SW 1271 (cell line): Measurements from ENCODE around the gene ZDHHC12.

Experiments
- DNase-seq, 2 experiments: peaks; one replicate each; lab custom pipeline; 2025; lab: John Stamatoyannopoulos, UW

Gene ZDHHC12

DNA sequence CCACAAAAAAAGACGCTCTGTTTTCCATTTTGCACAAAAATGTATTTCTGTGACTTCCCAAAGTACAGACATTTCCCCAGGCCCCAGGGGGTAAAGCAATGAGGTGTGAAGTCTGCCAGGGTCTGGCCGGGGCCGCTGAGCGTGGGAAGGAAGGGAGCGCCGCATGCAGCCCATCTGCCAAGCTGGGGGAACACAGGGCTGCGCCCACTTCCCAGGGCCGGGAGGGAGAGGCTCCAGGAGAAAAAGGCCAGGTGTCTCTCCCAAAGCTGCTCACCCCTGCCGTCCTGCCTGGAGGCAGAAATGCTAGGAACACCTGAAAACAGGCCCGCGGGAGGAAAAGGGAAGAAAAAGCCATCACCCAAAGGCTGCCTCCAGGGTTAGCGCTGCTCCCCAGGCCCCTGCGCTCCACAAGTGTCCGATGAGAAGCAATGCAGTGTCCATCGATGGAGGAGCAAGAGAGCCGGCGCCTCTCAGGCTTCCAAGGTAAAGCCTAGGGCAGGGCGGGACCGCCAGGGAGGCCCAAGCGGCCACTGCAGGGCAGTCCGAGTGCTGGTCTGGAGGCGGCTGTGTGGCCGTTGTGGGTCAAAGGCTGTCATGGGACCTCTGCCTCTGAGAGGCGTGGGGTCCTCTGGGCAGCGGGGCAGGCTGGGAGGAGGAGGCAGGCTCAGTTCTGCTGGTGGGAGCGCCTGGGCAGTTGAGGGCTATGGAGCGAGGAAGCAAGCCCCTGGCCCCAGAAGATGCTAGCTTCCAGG, 6.0 kb upstream of the ZDHHC12 start:
- DNase-seq: no peak

DNA sequence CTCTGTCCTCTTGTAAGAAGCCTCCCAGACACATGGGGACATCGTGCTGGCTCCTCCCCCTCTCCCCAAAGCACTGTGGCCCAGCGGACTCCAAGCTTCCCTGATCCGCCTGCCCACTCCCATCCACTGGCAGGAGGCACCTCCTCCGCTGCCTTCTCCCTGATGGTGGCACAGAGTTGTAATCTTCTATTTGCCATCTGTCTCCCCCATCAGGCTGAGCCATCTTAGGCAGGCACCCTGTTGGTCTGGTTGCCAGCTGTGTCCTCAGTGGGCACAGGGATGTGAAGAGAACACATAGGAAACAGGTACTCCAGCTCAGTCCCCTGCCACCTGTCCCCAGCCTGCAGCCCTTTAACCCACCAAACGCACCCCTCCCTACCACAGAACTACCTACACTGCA, 5.4 kb upstream of the ZDHHC12 start:
- DNase-seq: no peak

DNA sequence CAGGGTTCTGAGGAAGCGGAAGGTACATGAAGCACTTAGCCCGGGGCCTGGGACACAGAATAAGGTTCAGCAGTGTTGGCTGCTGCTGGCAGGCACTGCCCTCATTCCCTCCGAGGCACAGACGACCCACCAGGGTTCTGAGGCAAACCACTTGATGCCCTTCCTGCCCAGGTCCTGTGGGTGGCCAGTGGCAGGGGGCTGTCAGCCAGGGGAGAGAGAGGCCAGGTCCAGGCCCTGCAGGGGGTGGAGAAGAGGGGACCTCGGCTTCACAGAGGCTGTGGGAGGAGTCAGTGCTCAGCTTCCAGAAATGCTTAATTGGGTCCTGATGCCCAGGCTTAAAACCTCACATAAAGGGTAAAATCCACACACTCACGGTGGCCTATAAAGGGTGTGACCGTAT, 4.4 kb upstream of the ZDHHC12 start:
- no peak for DNase-seq

DNA sequence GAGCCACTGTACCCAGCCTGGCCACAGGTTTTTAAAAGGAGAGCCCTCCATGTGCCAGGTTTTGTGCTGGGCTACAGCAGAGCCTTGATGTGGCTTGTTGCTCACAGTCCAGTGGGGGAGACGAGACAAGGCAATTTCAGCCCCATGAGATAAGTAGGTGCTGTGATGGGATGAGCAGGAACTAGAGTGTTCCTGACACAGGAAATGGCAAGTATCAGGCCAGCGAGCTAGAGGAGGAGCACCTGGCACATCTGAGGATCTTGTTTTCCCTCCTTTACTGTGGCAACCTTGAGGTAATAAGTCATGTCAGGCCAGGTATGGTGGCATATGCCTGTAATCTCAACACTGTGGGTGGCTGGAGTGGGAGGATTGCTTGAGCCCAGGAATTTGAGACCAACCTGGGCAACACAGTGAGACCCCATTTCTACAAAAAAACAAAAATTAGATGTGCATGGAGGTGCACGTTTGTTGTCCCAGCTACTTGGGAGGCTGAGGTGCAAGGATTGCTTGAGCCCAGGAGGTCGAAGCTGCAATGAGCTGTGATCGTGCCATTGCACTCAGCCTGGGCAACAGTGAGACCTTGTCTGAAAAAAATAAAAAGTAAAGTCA, 3.8 kb upstream of the ZDHHC12 start:
- no peak for DNase-seq

DNA sequence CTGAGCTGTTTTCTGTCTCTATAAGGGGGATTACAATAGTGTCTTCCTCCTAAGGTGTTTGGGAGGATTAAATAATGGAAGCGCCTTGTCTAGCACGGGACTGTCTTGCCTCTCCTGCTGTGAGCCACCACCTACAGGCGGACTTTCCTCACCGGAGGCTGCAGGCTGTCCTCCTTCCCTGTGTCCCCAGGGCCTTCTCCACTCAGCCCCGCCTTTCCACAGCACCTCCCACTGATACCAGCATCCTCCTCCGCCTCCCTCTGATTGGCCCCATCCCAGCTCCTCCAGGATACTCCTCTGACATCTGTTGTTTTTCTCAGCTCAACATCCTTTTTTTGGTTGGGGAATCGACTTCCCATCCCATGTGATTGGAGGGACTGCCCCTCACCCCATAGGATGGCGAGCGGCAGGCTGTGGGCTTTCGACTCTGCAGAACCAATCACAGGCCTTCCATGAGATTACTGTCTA, 851 bp upstream of the ZDHHC12 start:
- peak; percentile 39 to 72 for DNase-seq

DNA sequence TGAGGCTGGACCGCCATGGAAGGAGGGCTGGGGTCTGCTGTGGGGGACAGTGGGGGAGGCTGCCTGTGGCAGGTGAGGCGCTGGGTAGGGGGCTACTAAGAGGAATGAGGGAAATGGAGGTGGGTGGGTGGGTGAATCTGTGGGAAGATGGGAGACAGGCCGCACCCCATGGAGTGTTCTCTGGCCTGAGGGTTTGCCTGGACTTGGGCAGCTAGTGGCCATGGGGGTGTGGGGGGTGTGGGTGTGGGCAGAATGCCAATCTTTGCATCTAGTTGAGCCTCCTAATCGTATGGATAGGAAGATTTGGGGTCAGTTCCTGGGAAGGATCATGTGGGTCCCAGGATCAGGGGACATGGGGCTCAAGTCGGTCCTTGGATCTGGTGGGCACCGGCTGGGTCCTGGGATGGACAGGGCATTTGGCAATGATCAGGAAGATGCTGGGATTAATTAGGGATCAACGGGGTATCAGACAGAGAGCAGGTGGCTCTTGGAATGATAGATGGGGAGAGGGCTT, 518 bp downstream of the ZDHHC12 start:
- DNase-seq: no peak

DNA sequence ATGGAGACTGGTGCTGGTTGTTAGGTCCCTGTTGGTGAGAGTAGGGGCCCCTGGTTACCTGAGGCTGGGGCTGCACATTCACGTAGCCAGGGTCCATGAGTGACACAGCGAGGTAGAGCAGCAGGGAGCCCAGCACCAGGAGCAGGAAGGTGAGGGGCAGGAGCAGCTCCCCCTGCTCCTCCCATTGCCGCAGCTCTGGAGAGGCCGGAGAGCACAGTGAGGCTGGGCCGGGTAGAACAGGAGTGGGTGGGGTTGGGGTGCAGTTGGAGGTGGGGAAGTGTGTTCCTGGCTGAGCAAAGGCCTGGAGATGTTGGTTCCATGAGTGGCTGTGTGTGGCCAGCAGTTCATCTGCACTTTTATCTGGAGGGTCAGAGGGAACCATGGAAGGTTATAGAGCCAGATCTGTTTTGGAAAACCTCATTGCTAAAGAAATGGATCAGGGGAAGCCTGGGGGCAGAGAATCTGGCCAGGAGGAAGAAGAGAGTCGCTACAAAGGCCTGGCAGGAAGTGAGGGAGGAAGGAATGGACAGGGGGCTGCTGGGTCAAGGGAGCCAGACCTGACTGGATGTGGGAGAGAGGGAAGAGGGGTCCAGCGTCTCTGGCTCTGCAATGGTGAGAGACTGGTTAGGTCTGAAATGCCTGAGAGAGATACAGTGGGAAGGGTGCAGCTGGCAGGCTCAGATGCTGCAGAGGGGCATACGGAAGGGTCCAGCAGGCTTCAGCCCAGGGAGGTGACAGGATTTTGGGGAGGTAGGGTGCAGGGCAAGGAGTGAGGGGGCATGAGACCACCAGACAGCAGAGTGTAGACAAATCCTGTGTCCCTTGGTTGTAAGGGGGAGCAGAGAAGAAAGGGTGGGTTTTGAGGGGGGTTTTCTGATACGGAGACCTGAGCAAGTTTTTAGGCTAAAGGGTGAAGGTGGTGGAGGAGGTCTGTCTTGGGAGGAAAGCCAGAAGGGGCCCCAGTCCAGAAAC, 1.3 kb downstream of the ZDHHC12 start:
- no peak for DNase-seq

DNA sequence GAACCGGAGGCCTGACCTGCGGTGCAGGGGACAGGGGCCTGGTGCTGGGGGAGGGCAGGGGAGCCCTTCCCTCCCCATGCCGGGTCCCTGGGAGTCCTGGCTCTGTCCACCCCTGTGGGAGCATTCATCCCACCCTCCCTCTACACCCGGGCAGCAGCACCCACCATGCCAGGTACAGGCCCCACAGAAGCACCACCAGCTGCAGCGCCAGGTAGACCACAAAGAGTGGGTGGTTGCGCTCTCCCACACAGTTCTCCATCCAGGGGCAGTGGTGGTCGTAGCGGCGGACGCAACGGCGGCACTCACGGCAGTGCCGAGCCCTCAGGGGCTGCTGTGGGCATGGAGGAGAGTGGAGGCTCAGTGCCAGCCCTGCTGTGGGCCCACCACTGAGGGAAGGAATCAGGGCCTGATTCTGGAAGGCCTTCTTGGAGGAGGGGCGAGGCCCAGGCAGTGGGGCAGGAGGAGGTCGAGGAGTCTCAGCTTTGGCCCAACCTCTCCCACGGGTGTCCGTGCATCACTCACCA, 2.4 kb downstream of the ZDHHC12 start:
- DNase-seq: no peak

DNA sequence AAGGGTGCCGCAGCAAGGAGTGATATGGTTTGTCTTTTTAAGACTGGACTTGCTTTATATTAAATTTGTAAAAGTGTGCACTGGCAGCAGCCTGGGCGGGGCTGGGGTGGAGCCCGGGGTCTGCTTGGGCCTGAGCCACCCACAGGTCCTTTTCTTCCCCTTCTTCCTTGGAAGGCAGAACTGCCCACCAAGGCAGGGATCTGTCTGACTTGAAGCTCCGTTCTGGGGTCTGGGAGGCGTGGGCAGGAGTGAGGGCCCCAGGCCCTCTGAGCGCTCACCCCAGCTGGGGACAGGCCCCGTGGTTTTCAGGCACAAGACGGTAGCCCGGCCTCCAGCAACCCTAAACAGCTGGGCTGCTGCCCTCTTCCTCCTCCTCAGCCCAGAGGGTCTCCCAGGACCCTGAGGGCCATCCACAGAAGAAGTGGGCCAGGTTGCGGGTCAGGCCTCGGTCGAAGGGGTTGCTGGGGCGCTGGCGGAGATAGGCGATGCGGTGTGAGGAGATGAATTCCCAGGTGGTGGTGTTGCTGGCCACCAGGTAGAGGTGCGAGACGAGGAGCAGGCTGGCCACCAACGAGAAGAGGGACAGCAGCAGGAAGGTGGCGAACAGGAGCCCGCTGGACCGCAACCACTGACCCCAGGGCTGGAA, 3.0 kb downstream of the ZDHHC12 start:
- DNase-seq: no peak

DNA sequence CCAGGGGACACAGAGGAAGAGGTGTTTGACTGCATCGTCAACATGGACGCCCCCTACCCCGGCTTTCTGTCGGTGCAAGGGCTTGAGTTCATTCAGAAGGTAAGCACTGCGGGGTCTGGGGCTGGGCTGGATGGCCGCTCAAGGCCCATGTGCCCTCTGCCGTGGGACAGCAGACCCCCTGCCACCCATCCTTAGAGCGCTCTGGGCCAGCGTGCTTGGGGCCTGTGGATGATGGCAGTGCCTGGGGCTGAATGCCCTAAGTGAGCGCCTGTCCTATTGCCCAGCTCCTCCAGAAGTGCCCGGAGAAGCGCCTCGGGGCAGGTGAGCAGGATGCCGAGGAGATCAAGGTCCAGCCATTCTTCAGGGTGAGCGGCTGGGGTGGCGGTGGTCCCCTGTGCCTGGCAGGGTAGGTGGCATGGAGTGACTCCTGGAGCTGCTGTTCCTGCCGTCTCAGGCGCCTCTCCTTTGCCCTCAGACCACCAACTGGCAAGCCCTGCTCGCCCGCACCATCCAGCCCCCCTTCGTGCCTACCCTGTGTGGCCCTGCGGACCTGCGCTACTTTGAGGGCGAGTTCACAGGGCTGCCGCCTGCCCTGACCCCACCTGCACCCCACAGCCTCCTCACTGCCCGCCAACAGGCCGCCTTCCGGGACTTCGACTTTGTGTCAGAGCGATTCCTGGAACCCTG, 3.9 kb downstream of the ZDHHC12 start:
- DNase-seq: no peak

DNA sequence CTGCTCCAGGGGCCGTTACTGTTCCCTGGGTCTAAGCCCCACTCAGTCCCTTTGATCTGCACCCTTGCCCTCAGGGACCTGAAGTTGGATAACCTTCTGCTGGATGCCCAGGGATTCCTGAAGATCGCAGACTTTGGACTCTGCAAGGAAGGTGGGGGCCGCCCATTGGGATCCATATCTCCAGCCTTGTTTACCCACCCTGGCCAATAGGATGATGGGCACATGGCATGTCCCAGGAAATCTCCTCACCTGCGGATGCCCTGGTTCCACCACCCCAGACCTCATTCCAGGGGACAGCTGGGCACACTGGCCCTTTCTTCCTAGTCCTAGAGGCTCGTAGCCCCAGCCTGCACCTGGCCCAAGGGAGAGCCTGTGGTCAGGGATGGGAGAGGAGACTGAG, 5.5 kb downstream of the ZDHHC12 start:
- no peak for DNase-seq

DNA sequence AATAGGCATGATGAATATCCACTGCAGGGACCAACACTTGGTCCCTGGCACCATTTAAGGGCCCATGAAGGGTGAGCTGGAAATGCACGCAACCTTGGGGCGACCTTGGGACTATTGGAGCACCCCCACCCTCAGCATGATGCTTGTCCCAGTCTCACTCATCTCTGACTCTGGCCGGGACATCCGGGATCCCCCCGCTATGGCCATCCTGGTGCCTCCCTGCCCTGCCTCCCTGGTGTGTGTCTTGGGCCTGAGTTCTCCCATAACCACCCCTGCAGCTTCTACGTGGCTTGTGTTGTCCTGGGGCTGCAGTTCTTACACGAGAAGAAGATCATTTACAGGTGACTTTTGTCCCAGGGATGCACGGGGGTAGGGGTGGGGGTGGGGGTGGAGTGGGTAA, 5.9 kb downstream of the ZDHHC12 start:
- DNase-seq: no peak

DNA sequence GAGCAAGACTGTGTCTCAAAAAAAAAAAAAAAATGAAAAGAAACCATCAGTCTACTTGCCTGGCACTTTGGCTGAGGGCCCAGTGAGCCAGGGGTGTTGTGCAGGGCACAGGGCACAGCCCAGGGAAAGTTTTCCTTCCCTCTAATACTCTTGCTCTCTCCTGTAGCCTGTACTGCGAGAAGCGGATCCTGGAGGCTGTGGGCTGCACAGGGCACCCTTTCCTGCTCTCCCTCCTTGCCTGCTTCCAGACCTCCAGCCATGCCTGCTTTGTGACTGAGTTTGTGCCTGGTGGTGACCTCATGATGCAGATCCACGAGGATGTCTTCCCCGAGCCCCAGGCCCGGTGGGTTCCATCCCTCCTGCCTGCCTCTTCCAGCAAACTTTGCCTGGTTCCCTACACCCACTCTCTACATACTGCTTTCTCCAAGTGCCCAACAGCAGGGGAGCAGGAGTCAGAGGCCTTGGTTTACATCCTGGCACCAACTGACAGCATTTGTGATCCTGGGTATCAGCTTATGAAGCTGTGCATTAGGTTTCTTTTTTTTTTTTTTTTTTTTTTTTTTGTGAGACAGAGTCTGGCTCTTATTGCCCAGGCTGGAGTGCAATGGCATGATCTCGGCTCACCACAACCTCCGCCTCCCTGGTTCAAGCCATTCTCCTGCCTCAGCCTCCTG, 7.2 kb downstream of the ZDHHC12 start:
- no peak for DNase-seq

DNA sequence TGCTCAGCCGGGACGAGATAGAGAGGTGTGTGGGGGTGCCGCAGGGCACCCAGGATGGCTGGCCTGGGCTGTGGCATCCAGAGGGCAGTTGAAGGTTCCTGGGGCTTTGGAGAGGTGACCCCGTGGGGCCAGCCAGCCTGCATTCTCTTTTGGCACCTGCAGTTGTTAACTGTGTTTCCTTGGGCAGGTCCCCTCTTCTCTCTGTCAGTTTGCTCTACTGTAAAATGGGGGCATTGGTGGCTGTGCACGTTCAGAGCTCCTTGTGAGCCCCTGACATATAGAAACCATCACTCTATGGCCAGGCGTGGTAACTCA, 8.5 kb downstream of the ZDHHC12 start:
- no peak for DNase-seq

DNA sequence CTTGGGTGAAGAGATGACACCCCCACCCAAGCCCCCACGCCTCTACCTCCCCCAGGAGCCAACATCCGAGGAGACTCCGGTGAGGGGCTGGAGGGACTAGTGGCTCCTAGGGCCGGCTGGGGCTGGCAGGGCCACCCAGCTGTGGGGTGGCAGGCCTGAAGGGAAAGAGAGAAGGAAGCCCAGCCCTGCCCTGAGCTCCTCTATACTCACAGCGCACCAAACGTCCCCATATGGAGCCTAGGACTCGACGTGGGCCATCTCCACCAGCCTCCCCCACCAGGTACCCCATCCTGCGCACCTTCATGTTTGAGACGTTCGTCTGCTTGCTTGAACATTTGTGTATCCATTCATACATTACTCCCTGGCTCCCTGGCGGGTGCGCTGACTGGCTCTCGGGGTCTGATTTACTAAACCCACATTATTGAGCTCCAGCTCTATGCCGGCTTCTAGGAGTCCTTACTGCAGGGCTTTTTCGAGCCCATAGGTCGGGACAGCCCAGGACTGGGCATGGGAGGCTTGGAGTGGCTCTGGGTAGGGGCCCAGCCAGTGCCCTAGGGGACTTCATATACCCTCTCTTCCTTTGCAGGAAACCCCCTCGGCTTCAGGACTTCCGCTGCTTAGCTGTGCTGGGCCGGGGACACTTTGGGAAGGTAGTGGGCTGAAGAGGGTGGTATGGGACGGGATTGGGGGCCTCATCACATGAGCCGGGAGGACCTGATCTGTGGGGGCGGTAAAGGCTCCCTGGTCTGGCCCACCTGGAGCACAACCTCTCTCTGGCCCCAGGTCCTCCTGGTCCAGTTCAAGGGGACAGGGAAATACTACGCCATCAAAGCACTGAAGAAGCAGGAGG, 9.1 kb downstream of the ZDHHC12 start:
- DNase-seq: no peak

DNA sequence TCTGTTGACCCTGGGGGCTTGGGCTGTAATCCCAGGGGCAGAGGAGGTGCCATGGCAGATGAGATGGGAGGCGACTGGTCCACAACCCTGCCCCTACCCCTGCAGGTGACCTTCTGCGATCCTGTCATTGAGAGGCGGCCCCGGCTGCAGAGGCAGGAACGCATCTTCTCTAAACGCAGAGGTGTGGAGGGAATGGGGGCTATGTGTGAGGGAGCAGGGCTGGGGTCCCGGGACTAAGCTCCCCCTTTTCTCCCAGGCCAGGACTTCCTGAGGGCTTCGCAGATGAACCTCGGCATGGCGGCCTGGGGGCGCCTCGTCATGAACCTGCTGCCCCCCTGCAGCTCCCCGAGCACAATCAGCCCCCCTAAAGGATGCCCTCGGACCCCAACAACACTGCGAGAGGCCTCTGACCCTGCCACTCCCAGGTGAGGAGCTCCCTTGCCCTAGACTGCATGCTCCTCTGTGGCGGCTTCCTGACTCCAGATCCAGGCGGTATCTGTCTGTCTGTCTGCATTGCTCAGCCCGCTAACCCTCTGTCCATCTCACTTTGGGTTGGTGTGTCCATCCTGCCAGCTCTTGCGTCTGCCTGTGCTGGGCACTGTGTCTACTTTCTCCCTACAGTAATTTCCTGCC, 9.9 kb downstream of the ZDHHC12 start:
- DNase-seq: no peak

DNA sequence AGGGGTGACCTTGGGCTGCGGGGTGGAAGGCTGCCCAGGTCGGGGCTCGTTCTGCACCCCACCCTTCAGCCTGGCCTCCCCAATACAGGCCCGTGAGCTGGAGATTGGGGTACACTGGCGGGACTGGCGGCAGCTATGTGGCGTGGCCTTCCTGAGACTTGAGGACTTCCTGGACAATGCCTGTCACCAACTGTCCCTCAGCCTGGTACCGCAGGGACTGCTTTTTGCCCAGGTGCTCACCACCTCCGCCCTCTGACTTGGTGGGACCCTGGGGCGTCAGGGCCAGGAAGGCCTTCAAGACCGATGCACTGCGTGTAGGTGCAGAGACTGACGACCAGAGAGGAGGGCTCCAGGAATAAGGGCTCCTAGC, 10.5 kb downstream of the ZDHHC12 start:
- DNase-seq: no peak

DNA sequence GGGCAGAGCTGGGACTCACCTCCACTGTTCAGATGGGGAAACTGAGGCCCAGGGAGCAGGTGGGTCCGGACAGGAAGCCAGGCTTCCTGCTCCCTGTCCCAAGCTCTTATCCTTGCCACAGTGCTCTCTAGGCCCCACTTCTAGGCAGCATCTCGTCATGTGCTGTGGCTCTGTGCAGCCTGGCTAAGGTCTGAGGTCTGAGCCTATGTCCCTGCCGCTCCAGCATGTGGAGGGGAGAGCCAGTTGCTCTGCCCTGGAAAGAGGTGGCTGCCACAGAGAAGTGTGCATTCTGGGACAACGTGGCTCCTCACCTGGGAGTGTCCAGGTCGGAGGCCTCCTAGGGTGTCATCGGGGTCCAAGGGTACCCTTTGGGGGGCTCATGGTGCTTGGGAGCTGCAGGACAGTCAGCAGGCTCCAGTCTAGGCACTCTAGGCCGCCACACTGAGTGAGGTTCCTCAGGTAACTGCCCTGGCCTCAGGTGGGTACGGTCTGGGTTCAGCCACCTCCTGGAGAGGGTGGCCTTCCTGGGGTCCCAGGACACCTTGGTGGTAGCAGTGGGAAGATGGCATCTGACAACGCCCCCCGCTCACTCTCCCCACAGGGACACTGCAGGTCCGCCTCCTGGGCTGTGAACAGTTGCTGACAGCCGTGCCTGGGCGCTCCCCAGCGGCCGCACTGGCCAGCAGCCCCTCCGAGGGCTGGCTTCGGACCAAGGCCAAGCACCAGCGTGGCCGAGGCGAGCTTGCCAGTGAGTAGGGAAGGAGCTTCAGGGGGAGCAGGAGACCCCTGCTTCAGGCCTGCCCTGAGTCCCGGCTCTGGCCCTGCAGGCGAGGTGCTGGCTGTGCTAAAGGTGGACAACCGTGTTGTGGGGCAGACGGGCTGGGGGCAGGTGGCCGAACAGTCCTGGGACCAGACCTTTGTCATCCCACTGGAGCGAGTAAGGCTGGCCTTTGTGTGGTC, 11.2 kb downstream of the ZDHHC12 start:
- no peak for DNase-seq
